ENCODE measurements around the gene DHRS7B. TPM values are rescaled to one million over a fixed set of nuclear protein-coding genes. Genes with fewer than 3 reads are reported as not detected.

The DHRS7B gene
- total RNA-seq, 1 experiment from 2014 or later: 9.4 TPM

- Histone ChIP-seq H3K27ac (ENCODE audit: low read length) (no peak overlapping the region), H3K27me3 (ENCODE audit: control insufficient read depth, insufficient read depth, low read length) (no peaks in the 10 kb centered on the region), H3K36me3 (ENCODE audit: control insufficient read depth, insufficient read depth, low read length) (no peaks in the 10 kb centered on the region), H3K4me1 (ENCODE audit: control insufficient read depth, insufficient read depth, low read length) (no peaks in the 10 kb centered on the region), H3K4me3 (ENCODE audit: low read depth in 2 of 2, low read length in 2 of 2) (no peak overlapping the region), H3K9me3 (ENCODE audit: control insufficient read depth, insufficient read depth, low read depth, low read length) (no peaks in the 10 kb centered on the region)
- TF ChIP-seq REST (IDR thresholded peaks at IDR 0.05; ENCODE audit: insufficient read depth in 1 of 2, low read depth in 2 of 2, low read length in 1 of 2) (no peak), SIN3A (IDR thresholded peaks at IDR 0.05; ENCODE audit: borderline replicate concordance, insufficient read depth, low read depth, low read length) (no peak), POLR2AphosphoS5 (IDR thresholded peaks at IDR 0.05; ENCODE audit: low read depth, low read length) (no peak), TCF7L2 (IDR thresholded peaks at IDR 0.05; ENCODE audit: low read depth, low read length) (no peak), CTCF (IDR thresholded peaks at IDR 0.05) (no peak)
- CTCF ChIA-PET: no interaction called here
- POLR2A ChIA-PET: no interaction called here
- in situ Hi-C loops (cut with HindIII; ENCODE audit: low pct_unique_long_range_greater_than_20kb, low sequenced_read_pairs) (no loop called here), intact Hi-C loops (cut with micrococcal nuclease; ENCODE audit: unreplicated experiment) (no loop called here)
- 0 out of 2 replicates have a peak, but pooled peaks have one; percentile 60 for ATAC-seq
- BruUV-seq (replicated peaks): no TSS peak
- DNase-seq (ENCODE audit: low read depth, low spot score): no peak
Measured at GRCh38 chr17:21089145-21089544, 37.6 kb upstream of the DHRS7B start.

GRCh38 chr17:21089933-21090901 is 36.5 kb upstream of the DHRS7B start:
- no TSS peak for BruUV-seq (replicated peaks)

More at GRCh38 chr17:21089933-21090901, 36.5 kb upstream of the DHRS7B start:
- TF ChIP-seq POLR2AphosphoS5 (IDR thresholded peaks at IDR 0.05; ENCODE audit: low read depth, low read length): no peak
- TF ChIP-seq SIN3A (IDR thresholded peaks at IDR 0.05; ENCODE audit: borderline replicate concordance, insufficient read depth, low read depth, low read length): no peak
- TF ChIP-seq TCF7L2 (IDR thresholded peaks at IDR 0.05; ENCODE audit: low read depth, low read length): no peak
- no peak for TF ChIP-seq CTCF (IDR thresholded peaks at IDR 0.05)
- no peak for TF ChIP-seq REST (IDR thresholded peaks at IDR 0.05; ENCODE audit: insufficient read depth in 1 of 2, low read depth in 2 of 2, low read length in 1 of 2)
- CTCF ChIA-PET: no interaction called here
- no peaks in the 10 kb centered on the region for H3K9me3 ChIP-seq (ENCODE audit: control insufficient read depth, insufficient read depth, low read depth, low read length)
- H3K36me3 ChIP-seq (ENCODE audit: control insufficient read depth, insufficient read depth, low read length): no peaks in the 10 kb centered on the region
- in situ Hi-C loops (cut with HindIII; ENCODE audit: low pct_unique_long_range_greater_than_20kb, low sequenced_read_pairs) (no loop called here), intact Hi-C loops (cut with micrococcal nuclease; ENCODE audit: unreplicated experiment) (no loop called here)
- DNase-seq (ENCODE audit: low read depth, low spot score) (no peak), ATAC-seq (no peak)
- H3K4me1 ChIP-seq (ENCODE audit: control insufficient read depth, insufficient read depth, low read length): no peaks in the 10 kb centered on the region
- no peaks in the 10 kb centered on the region for H3K27me3 ChIP-seq (ENCODE audit: control insufficient read depth, insufficient read depth, low read length)
- POLR2A ChIA-PET: no interaction called here
- no peak overlapping the region for H3K4me3 ChIP-seq (ENCODE audit: low read depth in 2 of 2, low read length in 2 of 2)
- H3K27ac ChIP-seq (ENCODE audit: low read length): no peak overlapping the region

Measured in Panc1 (cell line).